A549 (cell line): ENCODE results near the gene SEMA5B. TPM values are rescaled to one million over a fixed set of nuclear protein-coding genes. Genes with fewer than 3 reads are reported as not detected.

Source experiments
- NR3C1 ChIP-seq: fragments of >200 bp; sonication (Bioruptor Twin); formaldehyde crosslinking; IDR thresholded peaks from 3 replicates; pipeline ENCODE4 v1.6.1; 2017
- ZFP36 ChIP-seq: fragments of 450-650 bp; IDR thresholded peaks from 2 replicates; pipeline ENCODE4 v1.6.1; 2014; ENCODE audit warnings: borderline replicate concordance; ENCODE audit not compliant: partially characterized antibody
- polyA plus RNA-seq, 4 experiments: library from polyadenylated mRNA; depleted of rRNA in 3 of 4; stranded (reverse); fragments of >200 nt; fragmentation: RNase III in 1 of 4; extraction: RNeasy Plus Mini Kit Qiagen cat#74134 plus additional on column Dnase treatment in 1 of 4; gene quantifications; 2 replicates in 3 of 4; 3 replicates in 1 of 4; pipeline ENCODE4 v1.2.3, GENCODE V29; 2011 to 2017

Gene SEMA5B
- polyA plus RNA-seq, 2 of the 4 experiments (the other 2 are of a cell fraction), result 0.03 TPM; not detected in 1

DNA sequence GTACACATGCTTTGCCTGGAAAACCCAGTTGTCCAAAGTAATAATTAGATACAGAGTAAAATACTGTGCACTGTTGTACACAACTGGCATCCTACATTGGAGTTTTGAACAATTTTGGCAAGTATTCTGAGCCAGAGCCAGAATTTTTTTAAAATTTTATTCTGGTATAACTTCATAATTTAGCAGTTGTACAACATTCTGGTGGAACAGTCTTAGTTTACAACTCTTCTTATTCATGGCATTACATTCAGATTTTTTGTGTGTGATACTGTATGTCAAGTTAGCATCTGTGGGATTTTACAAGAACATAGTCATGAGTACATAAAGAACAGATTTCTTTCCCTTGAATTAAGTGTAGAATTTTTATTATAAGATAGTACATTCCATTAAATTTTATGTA lies 165.2 kb downstream of the SEMA5B start (continued):
- no peak for TF ChIP-seq ZFP36
- TF ChIP-seq NR3C1, result no peak

Other genes starting within 250 kb of the SEMA5B start
- gene HSPBAP1, start 233.9 kb downstream of the SEMA5B start, polyA plus RNA-seq (2011; rRNA removed), result 8.8 and 9.2 TPM in 2 replicates
- gene HSPBAP1, start 233.9 kb downstream of the SEMA5B start, polyA plus RNA-seq (2017; fragmentation: RNase III; extraction: RNeasy Plus Mini Kit Qiagen cat#74134 plus additional on column Dnase treatment), result 5.0 to 6.3 TPM (median 5.2 TPM) in 3 replicates
- gene SLC49A4, start 232.7 kb downstream of the SEMA5B start, polyA plus RNA-seq (2011; rRNA removed), result 16.2 and 16.8 TPM in 2 replicates
- 9.3 to 11.1 TPM (median 10.1 TPM) in 3 replicates for gene SLC49A4, start 232.7 kb downstream of the SEMA5B start, polyA plus RNA-seq (2017; fragmentation: RNase III; extraction: RNeasy Plus Mini Kit Qiagen cat#74134 plus additional on column Dnase treatment)
- gene PDIA5, start 39.3 kb upstream of the SEMA5B start, polyA plus RNA-seq (2011; rRNA removed), result 25.3 and 28.1 TPM in 2 replicates
- 15.2 to 20.8 TPM (median 17.5 TPM) in 3 replicates for gene PDIA5, start 39.3 kb upstream of the SEMA5B start, polyA plus RNA-seq (2017; fragmentation: RNase III; extraction: RNeasy Plus Mini Kit Qiagen cat#74134 plus additional on column Dnase treatment)
- gene SEC22A, start 174.2 kb upstream of the SEMA5B start, polyA plus RNA-seq (2011; rRNA removed), result 29.9 and 36.8 TPM in 2 replicates
- gene SEC22A, start 174.2 kb upstream of the SEMA5B start, polyA plus RNA-seq (2017; fragmentation: RNase III; extraction: RNeasy Plus Mini Kit Qiagen cat#74134 plus additional on column Dnase treatment), result 23.5 to 28.5 TPM (median 27.0 TPM) in 3 replicates